Measurements from ENCODE around the gene FUT8. TPM values are rescaled to one million over a fixed set of nuclear protein-coding genes. Genes with fewer than 3 reads are reported as not detected.

FUT8 gene
- total and polyA plus RNA-seq, 4 donors, result 3.4 to 32.3 (median 14.6) TPM

DNA sequence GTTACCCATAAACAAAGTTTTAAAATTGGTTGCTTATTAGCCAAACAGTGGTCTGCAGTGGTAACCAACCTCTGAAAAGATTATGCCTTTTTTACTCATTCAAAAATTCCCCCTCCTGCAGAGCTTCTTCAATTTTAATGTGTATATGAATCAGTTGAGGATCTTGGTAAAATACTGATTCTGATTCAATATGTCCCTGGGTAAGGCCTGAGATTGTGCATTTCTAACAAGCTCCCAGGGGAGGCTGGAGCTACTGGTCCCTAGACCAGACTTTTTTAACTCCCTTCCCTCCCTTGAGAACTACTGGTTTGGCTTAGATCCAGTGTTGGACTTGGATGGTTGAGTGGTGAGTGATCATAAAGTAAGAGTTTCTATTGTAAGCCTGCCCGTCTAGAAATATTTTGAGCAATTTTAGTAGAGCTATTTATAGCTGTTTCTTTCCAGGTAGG lies 90.2 kb downstream of the FUT8 start:
- DNase-seq (no peak), ATAC-seq (ENCODE audit: low FRiP score) (no peak)
- Histone ChIP-seq H3K4me1 (ENCODE audit: control insufficient read depth in 1 of 2, insufficient read depth in 2 of 2, low read length in 2 of 2) (no peaks in the 10 kb centered on the region), H3K27ac (ENCODE audit: low read depth in 1 of 2, low read length in 2 of 2) (no peak overlapping the region), H3K4me3 (ENCODE audit: low read length in 2 of 2) (no peak overlapping the region), H3K9me3 (ENCODE audit: control insufficient read depth, low read length) (no peaks in the 10 kb centered on the region), H3K36me3 (ENCODE audit: control insufficient read depth in 1 of 2, insufficient read depth in 2 of 2, low read length in 1 of 2) (no peaks in the 10 kb centered on the region), H3K27me3 (ENCODE audit: control insufficient read depth in 1 of 2, insufficient read depth in 2 of 2, low read length in 1 of 2) (no peaks in the 10 kb centered on the region)
- 0 to 9% methylated on average over 1 of the region's 1 CpG for WGBS, 2 donors
- intact Hi-C loops (cut with DNase I), result no loop called here

DNA sequence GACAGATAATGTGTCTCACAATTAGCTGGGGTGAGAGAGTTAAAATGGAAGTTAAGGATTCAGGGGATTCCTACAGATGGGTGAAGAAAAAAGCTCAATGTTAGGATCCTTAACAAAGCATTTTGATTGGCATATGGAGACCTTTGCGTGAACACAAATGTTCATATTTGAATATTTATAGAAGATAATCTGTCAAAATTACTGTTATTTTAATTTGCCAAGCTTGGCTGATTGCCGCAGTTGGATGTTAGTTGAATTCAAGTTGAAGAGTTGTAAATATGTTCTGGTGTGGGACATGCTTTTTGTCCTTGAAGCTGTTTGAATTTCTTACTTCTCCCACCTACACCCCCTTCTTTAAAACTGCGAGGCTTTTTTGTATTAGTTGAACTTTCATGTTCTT lies 91.2 kb downstream of the FUT8 start:
- no peak for ATAC-seq (ENCODE audit: low FRiP score)
- Histone ChIP-seq H3K27me3 (ENCODE audit: control insufficient read depth in 1 of 2, insufficient read depth in 2 of 2, low read length in 1 of 2) (no peaks in the 10 kb centered on the region), H3K9me3 (ENCODE audit: control insufficient read depth, low read length) (no peaks in the 10 kb centered on the region), H3K27ac (ENCODE audit: low read depth in 1 of 2, low read length in 2 of 2) (no peak overlapping the region), H3K4me1 (ENCODE audit: control insufficient read depth in 1 of 2, insufficient read depth in 2 of 2, low read length in 2 of 2) (no peaks in the 10 kb centered on the region), H3K36me3 (ENCODE audit: control insufficient read depth in 1 of 2, insufficient read depth in 2 of 2, low read length in 1 of 2) (no peaks in the 10 kb centered on the region), H3K4me3 (ENCODE audit: low read length in 2 of 2) (no peak overlapping the region)
- 75 to 80% methylated on average over 3 of the region's 3 CpGs for WGBS, 2 donors
- DNase-seq, result no peak
- intact Hi-C loops (cut with DNase I), result no loop called here

DNA sequence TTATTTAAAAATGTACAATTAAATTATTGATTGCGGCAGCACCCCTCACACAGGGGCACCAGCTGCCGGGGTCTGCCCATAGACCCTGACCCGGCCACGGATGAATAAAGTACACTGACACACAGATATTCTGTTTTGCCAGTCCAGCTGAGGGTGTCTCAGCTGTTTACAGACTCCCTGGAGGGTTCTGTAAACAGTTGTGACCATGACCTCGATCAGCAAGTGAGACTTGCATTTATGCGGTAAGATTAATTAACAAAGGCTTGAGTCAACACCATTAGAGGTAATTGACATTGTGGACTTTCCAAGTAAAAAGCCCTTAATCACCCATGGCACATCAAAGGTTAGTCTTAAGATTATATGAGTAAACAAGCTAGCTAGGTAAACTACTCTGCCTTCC lies 94.3 kb downstream of the FUT8 start:
- intact Hi-C loops (cut with DNase I), result no loop called here
- WGBS, 2 donors, result 56 to 63% methylated on average over 6 of the region's 6 CpGs

DNA sequence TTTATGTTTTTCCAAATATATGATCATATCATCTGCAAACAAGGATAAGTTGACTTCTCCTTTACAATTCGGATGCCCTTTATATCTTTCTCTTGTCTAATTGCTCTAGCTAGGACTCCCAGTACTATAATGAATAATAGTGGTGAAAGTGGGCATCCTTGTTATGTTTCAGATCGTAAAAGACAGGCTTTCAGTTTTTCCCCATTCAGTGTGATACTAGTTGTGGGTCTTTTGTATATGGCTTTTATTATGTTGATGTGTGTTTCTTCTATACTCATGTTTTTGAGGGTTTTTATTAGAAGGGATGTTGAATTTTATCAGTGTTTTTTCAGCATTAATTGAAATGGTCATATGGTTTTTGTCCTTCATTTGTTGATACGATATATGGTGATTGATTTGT lies 97.3 kb downstream of the FUT8 start:
- Histone ChIP-seq H3K9me3 (ENCODE audit: control insufficient read depth, low read length) (no peaks in the 10 kb centered on the region), H3K4me3 (ENCODE audit: low read length in 2 of 2) (no peak overlapping the region), H3K36me3 (ENCODE audit: control insufficient read depth in 1 of 2, insufficient read depth in 2 of 2, low read length in 1 of 2) (no peaks in the 10 kb centered on the region), H3K27ac (ENCODE audit: low read depth in 1 of 2, low read length in 2 of 2) (no peak overlapping the region), H3K4me1 (ENCODE audit: control insufficient read depth in 1 of 2, insufficient read depth in 2 of 2, low read length in 2 of 2) (no peaks in the 10 kb centered on the region), H3K27me3 (ENCODE audit: control insufficient read depth in 1 of 2, insufficient read depth in 2 of 2, low read length in 1 of 2) (no peaks in the 10 kb centered on the region)
- DNase-seq (no peak), ATAC-seq (ENCODE audit: low FRiP score) (no peak)
- WGBS, 2 donors, result 92 to 93% methylated on average over 3 of the region's 3 CpGs
- intact Hi-C loops (cut with DNase I), result no loop called here

More for the DNA sequence above, 94.3 kb downstream of the FUT8 start:
- Histone ChIP-seq H3K9me3 (ENCODE audit: control insufficient read depth, low read length) (no peaks in the 10 kb centered on the region), H3K27ac (ENCODE audit: low read depth in 1 of 2, low read length in 2 of 2) (no peak overlapping the region), H3K27me3 (ENCODE audit: control insufficient read depth in 1 of 2, insufficient read depth in 2 of 2, low read length in 1 of 2) (no peaks in the 10 kb centered on the region), H3K36me3 (ENCODE audit: control insufficient read depth in 1 of 2, insufficient read depth in 2 of 2, low read length in 1 of 2) (no peaks in the 10 kb centered on the region), H3K4me1 (ENCODE audit: control insufficient read depth in 1 of 2, insufficient read depth in 2 of 2, low read length in 2 of 2) (no peaks in the 10 kb centered on the region), H3K4me3 (ENCODE audit: low read length in 2 of 2) (no peak overlapping the region)
- ATAC-seq (ENCODE audit: low FRiP score), result no peak
- DNase-seq, result no peak

DNA sequence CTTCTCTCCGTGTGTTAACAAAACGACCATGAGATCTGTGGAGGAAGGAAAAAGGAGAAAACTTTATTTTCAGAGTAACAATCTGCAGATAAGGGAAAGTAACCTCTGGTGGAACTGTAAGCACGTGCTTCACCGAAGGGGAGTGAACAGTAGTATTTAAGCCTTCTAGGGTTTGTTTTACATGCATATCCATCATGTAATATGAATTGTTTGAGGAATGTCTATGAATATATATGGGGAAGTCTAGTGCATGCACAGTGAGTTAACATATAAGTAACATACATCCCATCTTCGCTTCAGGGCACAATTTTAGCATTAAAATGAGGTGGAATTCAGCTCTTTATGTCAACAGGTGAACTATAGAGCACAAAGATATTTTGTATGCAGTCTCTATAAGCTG lies 101.1 kb downstream of the FUT8 start:
- H3K4me3 ChIP-seq (ENCODE audit: low read length in 2 of 2), result no peak overlapping the region
- no peak for ATAC-seq (ENCODE audit: low FRiP score)
- no peaks in the 10 kb centered on the region for H3K27me3 ChIP-seq (ENCODE audit: control insufficient read depth in 1 of 2, insufficient read depth in 2 of 2, low read length in 1 of 2)
- DNase-seq, result no peak
- intact Hi-C loops (cut with DNase I), result no loop called here
- H3K4me1 ChIP-seq (ENCODE audit: control insufficient read depth in 1 of 2, insufficient read depth in 2 of 2, low read length in 2 of 2), result peaks cover 0 to 2% of the 10 kb centered on the region in 2 donors
- H3K27ac ChIP-seq (ENCODE audit: low read depth in 1 of 2, low read length in 2 of 2), result no peak overlapping the region
- H3K9me3 ChIP-seq (ENCODE audit: control insufficient read depth, low read length), result no peaks in the 10 kb centered on the region
- WGBS, 2 donors, result 90 to 91% methylated on average over 5 of the region's 5 CpGs
- no peaks in the 10 kb centered on the region for H3K36me3 ChIP-seq (ENCODE audit: control insufficient read depth in 1 of 2, insufficient read depth in 2 of 2, low read length in 1 of 2)

DNA sequence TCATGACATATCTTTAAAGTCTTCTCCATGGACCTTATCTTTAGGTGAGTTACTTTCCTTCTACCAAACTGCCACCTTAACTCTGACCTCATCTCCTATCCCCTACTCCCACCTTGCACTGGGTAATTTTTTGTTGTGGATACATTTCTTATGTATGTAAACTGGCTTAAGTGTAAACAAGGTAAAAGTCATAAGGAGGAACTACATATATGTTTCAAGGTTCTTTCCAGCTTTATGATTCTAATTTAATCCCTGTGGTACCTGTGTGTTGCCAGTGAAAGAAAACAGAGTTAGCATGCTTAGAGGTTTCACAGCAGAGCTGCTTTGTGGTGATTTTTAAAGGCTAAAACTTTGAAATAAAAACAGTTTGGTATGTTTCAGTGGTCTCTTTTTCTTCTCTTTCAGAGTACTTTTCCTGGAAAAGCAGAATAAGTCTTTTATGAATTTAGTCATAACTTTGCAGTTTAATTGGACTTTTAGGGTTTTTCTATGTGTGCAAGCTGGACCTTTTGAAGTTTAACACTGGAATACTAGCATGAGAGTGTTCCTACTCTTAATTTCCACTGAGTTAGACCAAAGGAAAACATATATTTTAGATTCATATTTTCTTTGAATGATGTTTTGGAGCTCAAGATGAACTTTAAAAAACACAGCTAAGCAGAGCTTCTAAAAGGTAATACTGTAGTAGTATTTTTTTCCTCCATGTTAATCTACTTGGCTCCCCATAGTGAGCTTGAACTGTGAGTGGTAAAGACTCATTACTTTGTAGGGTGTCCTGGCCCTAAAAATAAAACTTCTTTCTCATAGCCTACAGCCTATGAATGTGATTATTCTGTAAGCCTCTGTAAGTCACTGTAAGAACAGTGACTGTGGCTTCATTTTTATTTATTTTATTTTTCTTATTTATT lies 105.4 kb downstream of the FUT8 start:
- intact Hi-C loops (cut with DNase I), result no loop called here
- DNase-seq, result no peak
- no peaks in the 10 kb centered on the region for H3K9me3 ChIP-seq (ENCODE audit: control insufficient read depth, low read length)
- H3K27me3 ChIP-seq (ENCODE audit: control insufficient read depth in 1 of 2, insufficient read depth in 2 of 2, low read length in 1 of 2), result no peaks in the 10 kb centered on the region
- peaks cover 0 to 2% of the 10 kb centered on the region in 2 donors for H3K4me1 ChIP-seq (ENCODE audit: control insufficient read depth in 1 of 2, insufficient read depth in 2 of 2, low read length in 2 of 2)
- no peak for ATAC-seq (ENCODE audit: low FRiP score)
- no peaks in the 10 kb centered on the region for H3K36me3 ChIP-seq (ENCODE audit: control insufficient read depth in 1 of 2, insufficient read depth in 2 of 2, low read length in 1 of 2)
- no peak overlapping the region for H3K27ac ChIP-seq (ENCODE audit: low read depth in 1 of 2, low read length in 2 of 2)
- H3K4me3 ChIP-seq (ENCODE audit: low read length in 2 of 2), result no peak overlapping the region

DNA sequence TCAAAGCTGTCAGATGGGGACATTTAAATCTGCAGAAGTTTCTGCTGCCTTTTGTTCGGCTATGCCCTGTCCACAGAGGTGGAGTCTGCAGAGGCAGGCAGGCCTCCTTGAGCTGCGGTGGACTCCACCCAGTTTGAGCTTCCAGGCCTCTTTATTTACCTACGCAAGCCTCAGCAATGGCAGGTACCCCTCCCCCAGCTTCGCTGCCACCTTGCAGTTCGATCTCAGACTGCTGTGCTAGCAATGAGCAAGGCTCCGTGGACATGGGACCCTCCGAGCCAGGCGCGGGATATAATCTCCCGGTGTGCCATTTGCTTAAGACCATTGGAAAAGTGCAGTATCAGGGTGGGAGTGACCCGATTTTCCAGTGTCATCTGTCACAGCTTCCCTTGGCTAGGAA lies 115.5 kb downstream of the FUT8 start:
- Histone ChIP-seq H3K27me3 (ENCODE audit: control insufficient read depth in 1 of 2, insufficient read depth in 2 of 2, low read length in 1 of 2) (no peaks in the 10 kb centered on the region), H3K4me1 (ENCODE audit: control insufficient read depth in 1 of 2, insufficient read depth in 2 of 2, low read length in 2 of 2) (no peaks in the 10 kb centered on the region), H3K9me3 (ENCODE audit: control insufficient read depth, low read length) (peaks cover 1% of the 10 kb centered on the region), H3K36me3 (ENCODE audit: control insufficient read depth in 1 of 2, insufficient read depth in 2 of 2, low read length in 1 of 2) (no peaks in the 10 kb centered on the region), H3K27ac (ENCODE audit: low read depth in 1 of 2, low read length in 2 of 2) (no peak overlapping the region), H3K4me3 (ENCODE audit: low read length in 2 of 2) (no peak overlapping the region)
- DNase-seq (no peak), ATAC-seq (ENCODE audit: low FRiP score) (no peak)
- 95 to 97% methylated on average over 11 of the region's 11 CpGs for WGBS, 2 donors
- intact Hi-C loops (cut with DNase I), result no loop called here

DNA sequence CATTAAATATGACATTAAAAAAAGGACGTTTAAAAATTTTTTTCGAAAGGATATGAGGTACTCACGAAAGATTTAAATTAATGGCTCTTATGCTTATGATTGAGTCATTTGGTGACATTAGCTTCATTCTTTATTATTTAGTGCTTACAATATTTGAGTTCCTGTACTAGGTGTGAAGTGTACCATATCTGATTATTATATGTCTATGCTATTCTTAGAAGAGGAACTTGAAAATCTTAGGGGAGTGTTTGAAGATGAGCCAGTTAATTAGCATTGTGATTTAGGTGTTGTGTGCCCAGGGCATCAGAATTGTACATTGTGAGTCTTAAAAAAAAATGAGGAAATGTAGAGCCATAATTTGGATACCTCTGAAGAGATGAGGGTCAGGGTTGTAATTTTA lies 118.6 kb downstream of the FUT8 start:
- H3K4me1 ChIP-seq (ENCODE audit: control insufficient read depth in 1 of 2, insufficient read depth in 2 of 2, low read length in 2 of 2), result no peaks in the 10 kb centered on the region
- no peak overlapping the region for H3K27ac ChIP-seq (ENCODE audit: low read depth in 1 of 2, low read length in 2 of 2)
- intact Hi-C loops (cut with DNase I), result no loop called here
- no peaks in the 10 kb centered on the region for H3K27me3 ChIP-seq (ENCODE audit: control insufficient read depth in 1 of 2, insufficient read depth in 2 of 2, low read length in 1 of 2)
- 92 to 97% methylated on average over 3 of the region's 3 CpGs for WGBS, 2 donors
- no peak for DNase-seq
- H3K4me3 ChIP-seq (ENCODE audit: low read length in 2 of 2), result no peak overlapping the region
- peaks cover 1% of the 10 kb centered on the region for H3K9me3 ChIP-seq (ENCODE audit: control insufficient read depth, low read length)
- no peak for ATAC-seq (ENCODE audit: low FRiP score)
- H3K36me3 ChIP-seq (ENCODE audit: control insufficient read depth in 1 of 2, insufficient read depth in 2 of 2, low read length in 1 of 2), result no peaks in the 10 kb centered on the region

DNA sequence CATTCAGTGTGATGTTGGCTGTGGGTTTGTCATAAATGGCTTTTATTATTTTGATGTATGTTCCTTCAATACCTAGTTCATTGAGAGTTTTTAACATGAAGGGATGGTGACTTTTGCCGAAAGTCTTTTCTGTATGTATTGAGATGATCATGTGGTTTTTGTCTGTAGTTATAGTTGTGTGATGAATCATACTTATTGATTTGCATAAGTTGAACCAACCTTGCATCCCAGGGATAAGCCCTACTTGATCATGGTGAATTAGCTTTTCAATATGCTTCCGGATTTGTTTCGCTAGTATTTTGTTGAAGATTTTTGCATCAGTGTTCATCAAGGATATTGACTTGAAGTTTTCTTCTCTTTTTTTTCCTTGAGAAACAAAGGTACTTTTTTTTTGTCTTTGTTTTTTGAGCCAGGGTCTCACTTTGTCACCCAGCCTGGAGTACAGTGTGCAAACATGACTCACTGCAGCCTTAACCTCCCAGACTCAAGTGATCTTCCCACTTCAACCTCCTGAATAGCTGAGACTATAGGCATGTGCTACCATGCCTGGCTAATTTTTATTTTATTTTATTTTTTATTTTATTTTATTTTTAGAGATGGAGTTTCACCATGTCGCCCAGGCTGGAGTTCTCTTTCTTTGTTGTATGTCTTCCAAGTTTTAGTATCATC lies 121.3 kb downstream of the FUT8 start:
- ATAC-seq (ENCODE audit: low FRiP score) (no peak), DNase-seq (no peak)
- H3K27ac ChIP-seq (ENCODE audit: low read depth in 1 of 2, low read length in 2 of 2), result no peak overlapping the region
- no peak overlapping the region for H3K4me3 ChIP-seq (ENCODE audit: low read length in 2 of 2)
- intact Hi-C loops (cut with DNase I), result no loop called here
- H3K36me3 ChIP-seq (ENCODE audit: control insufficient read depth in 1 of 2, insufficient read depth in 2 of 2, low read length in 1 of 2), result no peaks in the 10 kb centered on the region
- no peaks in the 10 kb centered on the region for H3K4me1 ChIP-seq (ENCODE audit: control insufficient read depth in 1 of 2, insufficient read depth in 2 of 2, low read length in 2 of 2)
- WGBS, 2 donors, result 95 to 97% methylated on average over 4 of the region's 4 CpGs
- no peaks in the 10 kb centered on the region for H3K27me3 ChIP-seq (ENCODE audit: control insufficient read depth in 1 of 2, insufficient read depth in 2 of 2, low read length in 1 of 2)
- no peaks in the 10 kb centered on the region for H3K9me3 ChIP-seq (ENCODE audit: control insufficient read depth, low read length)

Data from aorta (tissue), 5 donors.